ENCODE data around the gene TMEM247. TPM values are rescaled to one million over a fixed set of nuclear protein-coding genes. Genes with fewer than 3 reads are reported as not detected.

The TMEM247 gene
- total and polyA plus RNA-seq, 2 of the 8 experiments (the other 6 are each of a cell fraction or from before 2014, with no cell fraction given) = not detected

DNA sequence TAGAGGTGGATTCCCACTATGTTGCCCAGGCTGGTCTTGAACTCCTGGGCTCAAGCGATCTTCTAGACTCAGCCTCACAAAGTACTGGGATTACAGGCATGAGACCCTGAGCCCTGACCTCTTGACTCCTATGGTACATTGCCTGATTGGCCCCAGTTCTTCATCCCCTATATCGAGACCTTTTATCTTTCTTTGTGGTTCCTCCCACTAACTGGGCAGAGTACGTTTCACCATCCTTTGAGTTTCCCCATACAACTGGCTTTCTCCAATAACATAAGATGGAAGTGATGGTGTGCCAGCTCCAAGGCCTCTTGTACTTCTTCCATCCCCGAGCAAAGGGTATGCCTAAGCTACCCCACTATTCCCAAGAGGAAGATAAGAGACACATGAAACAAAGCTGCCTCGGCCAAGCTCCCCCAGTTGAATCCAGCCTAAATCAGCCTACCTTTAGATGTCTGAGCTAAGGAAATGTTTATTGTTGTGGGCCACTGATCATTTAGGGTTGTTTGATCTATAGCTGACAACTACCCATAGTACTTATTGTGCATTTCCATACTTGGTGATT lies 8.3 kb upstream of the TMEM247 start:
- FAIRE-seq (no peak), DNase-seq (ENCODE audit: low read depth in 1 of 2, low spot score in 2 of 2) (no peak)
- no peak overlapping the region for H3K18ac ChIP-seq (ENCODE audit: extremely low read depth, low read length)
- H3K27ac ChIP-seq (ENCODE audit: low read depth, low read length) = no peak overlapping the region
- H4K8ac ChIP-seq (ENCODE audit: extremely low read depth, insufficient read depth, low read length) = no peak overlapping the region
- H3K9ac ChIP-seq (replicated peaks in 1 of 4; ENCODE audit: extremely low read depth in 1 of 4, low read depth in 3 of 4, low read length in 3 of 4) = no peak overlapping the region
- H2BK15ac ChIP-seq (ENCODE audit: low read length) = no peak overlapping the region
- H2BK120ac ChIP-seq (replicated peaks; ENCODE audit: low read depth, low read length) = no peak overlapping the region
- no peaks in the 10 kb centered on the region for H4K20me1 ChIP-seq (replicated peaks in 1 of 2; ENCODE audit: control insufficient read depth in 1 of 2, insufficient read depth in 2 of 2, low read length in 2 of 2)
- WGBS, 2 experiments (ENCODE audit: extremely low coverage in 1 of 2, insufficient coverage in 1 of 2, insufficient read length in 1 of 2, insufficient replicate concordance in 2 of 2, low coverage in 1 of 2, low lambda C conversion rate in 2 of 2, missing lambda C conversion rate in 1 of 2) = 95% methylated on average over 5 of the region's 5 CpGs; no CpG with 5 or more reads in 1 of the 2 experiments
- H2AFZ ChIP-seq (ENCODE audit: low read length) = no peak overlapping the region
- TF ChIP-seq JUND (IDR thresholded peaks at IDR 0.05; ENCODE audit: low read length) = no peak
- H3K4me2 ChIP-seq (ENCODE audit: insufficient read depth in 1 of 2, low read depth in 2 of 2, low read length in 2 of 2) = no peak overlapping the region
- no peak overlapping the region for H2BK5ac ChIP-seq (ENCODE audit: low read depth, low read length)
- no peaks in the 10 kb centered on the region for H3K36me3 ChIP-seq (ENCODE audit: control insufficient read depth in 2 of 4, insufficient read depth in 4 of 4, low read length in 3 of 4)
- no peak overlapping the region for H4K91ac ChIP-seq (replicated peaks; ENCODE audit: insufficient read length, low read length)
- H3K23me2 ChIP-seq (ENCODE audit: low read depth, low read length) = no peaks in the 10 kb centered on the region
- ChIA-PET POLR2A (ENCODE audit: partially characterized antibody) (no interaction called here), CTCF (ENCODE audit: partially characterized antibody) (interaction anchor here (1.3 to 2.5 kb wide), 6 partner anchors 10 to 100 kb away, joined by 3 to 9 read pairs (median 5); no protein-coding TSS in a partner anchor)
- H3K9me3 ChIP-seq (ENCODE audit: insufficient read depth in 2 of 2, low read depth in 1 of 2, low read length in 1 of 2) = no peaks in the 10 kb centered on the region
- H3K79me2 ChIP-seq (ENCODE audit: control insufficient read depth in 1 of 2, insufficient read depth in 2 of 2, low read length in 2 of 2) = no peaks in the 10 kb centered on the region
- no peak overlapping the region for H2BK12ac ChIP-seq (ENCODE audit: low read depth, low read length)
- H3K4ac ChIP-seq (replicated peaks; ENCODE audit: insufficient read length, low read depth, low read length) = no peak overlapping the region
- no peak overlapping the region for H4K5ac ChIP-seq (ENCODE audit: insufficient read length, low read depth, low read length)
- no peak overlapping the region for H2AK5ac ChIP-seq (ENCODE audit: low read depth, low read length)
- H3K4me1 ChIP-seq (replicated peaks in 1 of 4; ENCODE audit: control insufficient read depth in 3 of 4, insufficient read depth in 4 of 4, low read length in 3 of 4) = no peaks in the 10 kb centered on the region
- no peaks in the 10 kb centered on the region for H3K79me1 ChIP-seq (ENCODE audit: low read depth, low read length)
- no peak overlapping the region for H3K4me3 ChIP-seq (ENCODE audit: extremely low read depth in 1 of 4, insufficient read depth in 2 of 4, low read depth in 3 of 4, low read length in 4 of 4)
- no peak overlapping the region for H3K23ac ChIP-seq (ENCODE audit: insufficient read length)
- no peak overlapping the region for H3K14ac ChIP-seq (ENCODE audit: insufficient read length)
- no peak overlapping the region for H3K56ac ChIP-seq (replicated peaks; ENCODE audit: insufficient read length, low read depth, low read length)
- H3K27me3 ChIP-seq (replicated peaks in 1 of 4; ENCODE audit: control insufficient read depth in 3 of 4, extremely low read depth in 1 of 4, insufficient read depth in 3 of 4, low read length in 3 of 4) = no peaks in the 10 kb centered on the region
- H2BK20ac ChIP-seq (ENCODE audit: low read length) = no peak overlapping the region

All from H1 (cell line).